RPMI8226 (cell line): ENCODE results near the gene GLUD2.
"Not testable (repeated sequence)": the region's sequence is repeated elsewhere in the genome, so short reads cannot be mapped to it uniquely, and the experiment has no call there.

Experiments
- DNase-seq: peaks from one replicate; pipeline ENCODE4 v3.0.0-alpha.2; 2015

The GLUD2 gene

GRCh38 chrX:121047441-121048419, at the start of gene GLUD2:
GLUD2 (plus strand) TSS chrX:121047610; CDS start chrX:121047685, 75 bp downstream.
- peak; percentile 7 for DNase-seq

GRCh38 chrX:120999413-120999812, 48.0 kb upstream of the GLUD2 start:
- no peak for DNase-seq

- no peak for DNase-seq
Measured at GRCh38 chrX:121000589-121000988, 46.8 kb upstream of the GLUD2 start.

- DNase-seq, result no peak
Measured at GRCh38 chrX:121008920-121009319, 38.5 kb upstream of the GLUD2 start.

GRCh38 chrX:121009764-121010163, 37.6 kb upstream of the GLUD2 start:
- DNase-seq, result no peak

- DNase-seq, result no peak
Measured at GRCh38 chrX:121010218-121010617, 37.2 kb upstream of the GLUD2 start.

GRCh38 chrX:121011254-121011653, 36.2 kb upstream of the GLUD2 start:
- DNase-seq, result no peak

GRCh38 chrX:121013897-121014455, 33.4 kb upstream of the GLUD2 start:
- DNase-seq, result no peak

- no peak for DNase-seq
Measured at GRCh38 chrX:121014826-121015225, 32.6 kb upstream of the GLUD2 start.

- no peak for DNase-seq
Measured at GRCh38 chrX:121028419-121028818, 19.0 kb upstream of the GLUD2 start.

GRCh38 chrX:121030083-121030482, 17.3 kb upstream of the GLUD2 start:
- no peak for DNase-seq

- no peak for DNase-seq
Measured at GRCh38 chrX:121032531-121032930, 14.9 kb upstream of the GLUD2 start.

- no peak for DNase-seq
Measured at GRCh38 chrX:121036137-121036536, 11.3 kb upstream of the GLUD2 start.

- no peak for DNase-seq
Measured at GRCh38 chrX:121036951-121037350, 10.5 kb upstream of the GLUD2 start.

GRCh38 chrX:121050781-121051180, 3.4 kb downstream of the GLUD2 start:
- no peak for DNase-seq

GRCh38 chrX:121052122-121052521, 4.7 kb downstream of the GLUD2 start:
- DNase-seq, result no peak

- no peak for DNase-seq
Measured at GRCh38 chrX:121062289-121062688, 14.9 kb downstream of the GLUD2 start.

GRCh38 chrX:121064579-121064978, 17.2 kb downstream of the GLUD2 start:
- no peak for DNase-seq

- not testable (repeated sequence) for DNase-seq
Measured at GRCh38 chrX:121084247-121084646, 36.8 kb downstream of the GLUD2 start.

GRCh38 chrX:121084903-121085611, 37.6 kb downstream of the GLUD2 start:
- DNase-seq, result no peak

- DNase-seq, result no peak
Measured at GRCh38 chrX:121085612-121086010, 38.2 kb downstream of the GLUD2 start.

- no peak for DNase-seq
Measured at GRCh38 chrX:121093011-121093410, 45.6 kb downstream of the GLUD2 start.
